Keratinocyte (primary cell): ENCODE results near the gene TNS3. TPM values are rescaled to one million over a fixed set of nuclear protein-coding genes. Genes with fewer than 3 reads are reported as not detected.

Experiments
- DNase-seq: peaks from one replicate; pipeline ENCODE4 v3.0.0-alpha.2; 2011; ENCODE audit warnings: low read depth, missing footprints, low spot score
- FAIRE-seq: peaks from 2 replicates; lab custom pipeline; 2011; peaks lifted over from hg19 to GRCh38; lab: Jason Lieb, UNC
- H2AFZ ChIP-seq: 2 replicates; pipeline ENCODE4 v1.6.0; 2012; ENCODE audit warnings: low read length, control low read depth, inconsistent platforms; ENCODE audit not compliant: control insufficient read depth
- H3K27ac ChIP-seq: 2 replicates; pipeline ENCODE4 v1.5.1; 2011; ENCODE audit warnings: low read length; ENCODE audit not compliant: control insufficient read depth, insufficient read depth
- H3K27me3 ChIP-seq: 3 replicates; pipeline ENCODE4 v1.6.0; 2011; ENCODE audit warnings: low read length; ENCODE audit not compliant: control insufficient read depth, insufficient read depth; ENCODE audit errors: extremely low read depth
- H3K36me3 ChIP-seq, 2 experiments: 2 replicates in 1 of 2; 3 replicates in 1 of 2; pipeline ENCODE4 v1.5.1; 2011; ENCODE audit warnings: low read length in 2 of 2, mild to moderate bottlenecking in 1 of 2; ENCODE audit not compliant: control insufficient read depth in 2 of 2, insufficient read depth in 2 of 2; ENCODE audit errors: extremely low read depth in 1 of 2
- H3K4me1 ChIP-seq: 3 replicates; pipeline ENCODE4 v1.5.1; 2011; ENCODE audit warnings: low read length; ENCODE audit not compliant: control insufficient read depth, insufficient read depth; ENCODE audit errors: extremely low read depth
- H3K4me2 ChIP-seq: 3 replicates; pipeline ENCODE4 v1.6.0; 2011; ENCODE audit warnings: low read depth, low read length; ENCODE audit not compliant: control insufficient read depth, insufficient read depth; ENCODE audit errors: extremely low read depth
- H3K4me3 ChIP-seq, 3 experiments: fragments of 200-600 bp in 1 of 3; sonication (generic) in 1 of 3; 2 replicates in 2 of 3; 3 replicates in 1 of 3; pipeline ENCODE4 v1.5.1; 2011 to 2016; ENCODE audit warnings: low read length in 3 of 3, mild to moderate bottlenecking in 3 of 3, control low read depth in 2 of 3, inconsistent platforms in 1 of 3, low read depth in 1 of 3, mixed read lengths in 1 of 3, mixed run types in 1 of 3, moderate library complexity in 1 of 3; ENCODE audit not compliant: control insufficient read depth in 2 of 3, insufficient read depth in 2 of 3; ENCODE audit errors: extremely low read depth in 1 of 3
- H3K79me2 ChIP-seq: 2 replicates; pipeline ENCODE4 v1.6.0; 2012; ENCODE audit warnings: low read length; ENCODE audit not compliant: control insufficient read depth, insufficient read depth
- H3K9ac ChIP-seq: 3 replicates; pipeline ENCODE4 v1.6.0; 2011; ENCODE audit warnings: low read length; ENCODE audit not compliant: control insufficient read depth, insufficient read depth; ENCODE audit errors: extremely low read depth
- H3K9me1 ChIP-seq: 3 replicates; pipeline ENCODE4 v1.6.0; 2011; ENCODE audit warnings: low read length; ENCODE audit not compliant: control insufficient read depth, insufficient read depth; ENCODE audit errors: extremely low read depth
- H3K9me3 ChIP-seq: 2 replicates; pipeline ENCODE4 v1.5.1; 2012; ENCODE audit warnings: low read depth, low read length; ENCODE audit not compliant: control insufficient read depth
- H4K20me1 ChIP-seq: 3 replicates; pipeline ENCODE4 v1.6.0; 2011; ENCODE audit warnings: low read length; ENCODE audit not compliant: control insufficient read depth, insufficient read depth; ENCODE audit errors: extremely low read depth
- EZH2 ChIP-seq: IDR thresholded peaks from one replicate; pipeline ENCODE4 v1.6.1; 2012; ENCODE audit warnings: inconsistent platforms, mild to moderate bottlenecking, low read length, moderate library complexity
- dilution Hi-C: fragments of 300-500 bp; cut with MboI; formaldehyde crosslinking; loops from one replicate; pipeline ENCODE4 v1.7.0; 2020; ENCODE audit warnings: low sequenced_read_pairs; ENCODE audit not compliant: extremely low pct_ligation_motif_present
- polyA plus RNA-seq, 5 experiments: library from polyadenylated mRNA; depleted of rRNA in 3 of 5; stranded (reverse) in 3 of 5; stranded (forward) in 1 of 5; unstranded in 1 of 5; fragments of >200 nt; gene quantifications; 1 replicate in 1 of 5; 2 replicates in 3 of 5; 3 replicates in 1 of 5; pipeline versions ENCODE4 v1.2.1 to v1.2.3, GENCODE V29; 2011 to 2012; ENCODE audit warnings: missing spikeins in 2 of 5, low read depth in 1 of 5, low replicate concordance in 1 of 5
- TF ChIP-seq, protein P1 (sequence below), 3 experiments: IDR thresholded peaks in 1 of 3; conservative IDR thresholded peaks in 1 of 3; optimal IDR thresholded peaks in 1 of 3; 2 replicates in 2 of 3; 3 replicates in 1 of 3; pipeline versions ENCODE3 to v1.5.1; 2011; ENCODE audit warnings: low read length in 3 of 3, mild to moderate bottlenecking in 3 of 3, moderate library complexity in 2 of 3, control low read depth in 1 of 3, inconsistent platforms in 1 of 3; ENCODE audit not compliant: insufficient read depth in 2 of 3; ENCODE audit errors: extremely low read depth in 1 of 3

Gene TNS3
- polyA plus RNA-seq, 1 donor (not counting 4 experiments of a cell fraction or from before 2014, with no cell fraction given): 3.9 TPM

DNA sequence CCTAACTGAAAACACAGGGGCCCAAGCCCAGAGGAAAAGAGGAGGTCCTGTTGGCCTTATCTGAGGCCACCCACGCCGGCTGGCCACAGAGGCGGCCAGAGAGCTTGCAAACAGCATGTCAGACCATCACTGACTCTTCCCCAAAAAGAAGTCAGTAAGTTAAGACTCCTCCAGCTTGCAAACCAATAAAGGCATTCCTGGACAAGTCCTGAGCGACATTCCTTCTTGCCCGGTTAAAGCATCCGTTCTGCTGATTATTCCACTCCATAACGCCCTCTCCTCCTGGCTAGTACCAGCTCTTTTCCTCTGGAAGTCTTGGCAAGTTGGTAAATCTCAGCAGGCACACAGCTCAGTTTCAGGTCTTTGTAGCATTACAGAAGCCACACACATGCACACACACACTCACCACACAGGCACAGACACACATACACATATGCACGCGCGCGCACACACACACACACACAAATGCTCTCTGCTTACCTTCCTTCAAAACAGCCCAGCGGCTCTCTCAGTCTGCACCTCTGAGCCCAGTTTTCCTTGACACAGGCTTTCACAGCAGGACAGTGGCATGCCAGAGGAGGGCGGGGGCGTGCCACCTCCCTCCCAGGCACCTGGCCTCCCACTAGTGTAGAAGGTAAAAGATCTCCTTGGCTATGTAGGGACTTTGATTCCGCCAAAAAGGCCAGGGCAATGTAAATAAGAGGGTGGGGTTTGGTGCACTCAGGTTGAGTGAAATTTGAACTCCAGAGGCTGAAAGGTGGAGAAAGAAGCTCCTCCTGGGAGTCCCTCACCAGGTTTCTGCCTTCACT, 201.4 kb downstream of the TNS3 start:
- Histone ChIP-seq H2AFZ (peak overlapping the region; percentile 42), H3K27ac (peak overlapping the region; percentile 47), H3K9ac (peak overlapping the region; percentile 39), H3K36me3 (no peaks in the 10 kb centered on the region), H3K4me1 (peaks cover 26% of the 10 kb centered on the region), H3K9me3 (no peaks in the 10 kb centered on the region), H3K9me1 (no peaks in the 10 kb centered on the region), H3K4me3 (peak overlapping the region in 2 of 3 experiments; percentile 18 to 47), H4K20me1 (no peaks in the 10 kb centered on the region), H3K79me2 (no peaks in the 10 kb centered on the region), H3K4me2 (peak overlapping the region; percentile 72), H3K27me3 (peaks cover 20% of the 10 kb centered on the region)
- TF ChIP-seq, protein P1, sequence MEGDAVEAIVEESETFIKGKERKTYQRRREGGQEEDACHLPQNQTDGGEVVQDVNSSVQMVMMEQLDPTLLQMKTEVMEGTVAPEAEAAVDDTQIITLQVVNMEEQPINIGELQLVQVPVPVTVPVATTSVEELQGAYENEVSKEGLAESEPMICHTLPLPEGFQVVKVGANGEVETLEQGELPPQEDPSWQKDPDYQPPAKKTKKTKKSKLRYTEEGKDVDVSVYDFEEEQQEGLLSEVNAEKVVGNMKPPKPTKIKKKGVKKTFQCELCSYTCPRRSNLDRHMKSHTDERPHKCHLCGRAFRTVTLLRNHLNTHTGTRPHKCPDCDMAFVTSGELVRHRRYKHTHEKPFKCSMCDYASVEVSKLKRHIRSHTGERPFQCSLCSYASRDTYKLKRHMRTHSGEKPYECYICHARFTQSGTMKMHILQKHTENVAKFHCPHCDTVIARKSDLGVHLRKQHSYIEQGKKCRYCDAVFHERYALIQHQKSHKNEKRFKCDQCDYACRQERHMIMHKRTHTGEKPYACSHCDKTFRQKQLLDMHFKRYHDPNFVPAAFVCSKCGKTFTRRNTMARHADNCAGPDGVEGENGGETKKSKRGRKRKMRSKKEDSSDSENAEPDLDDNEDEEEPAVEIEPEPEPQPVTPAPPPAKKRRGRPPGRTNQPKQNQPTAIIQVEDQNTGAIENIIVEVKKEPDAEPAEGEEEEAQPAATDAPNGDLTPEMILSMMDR (optimal IDR thresholded peaks at IDR 0.05 in 1 of 3, IDR thresholded peaks at IDR 0.05 in 1 of 3, conservative IDR thresholded peaks at IDR 0.05 in 1 of 3; ENCODE audit: extremely low read depth in 1 of 3, insufficient read depth in 2 of 3, low read length in 3 of 3): no peak
- no peak for TF ChIP-seq EZH2
- no peak for DNase-seq
- dilution Hi-C loops: no loop called here
- peak; percentile 76 for FAIRE-seq

DNA sequence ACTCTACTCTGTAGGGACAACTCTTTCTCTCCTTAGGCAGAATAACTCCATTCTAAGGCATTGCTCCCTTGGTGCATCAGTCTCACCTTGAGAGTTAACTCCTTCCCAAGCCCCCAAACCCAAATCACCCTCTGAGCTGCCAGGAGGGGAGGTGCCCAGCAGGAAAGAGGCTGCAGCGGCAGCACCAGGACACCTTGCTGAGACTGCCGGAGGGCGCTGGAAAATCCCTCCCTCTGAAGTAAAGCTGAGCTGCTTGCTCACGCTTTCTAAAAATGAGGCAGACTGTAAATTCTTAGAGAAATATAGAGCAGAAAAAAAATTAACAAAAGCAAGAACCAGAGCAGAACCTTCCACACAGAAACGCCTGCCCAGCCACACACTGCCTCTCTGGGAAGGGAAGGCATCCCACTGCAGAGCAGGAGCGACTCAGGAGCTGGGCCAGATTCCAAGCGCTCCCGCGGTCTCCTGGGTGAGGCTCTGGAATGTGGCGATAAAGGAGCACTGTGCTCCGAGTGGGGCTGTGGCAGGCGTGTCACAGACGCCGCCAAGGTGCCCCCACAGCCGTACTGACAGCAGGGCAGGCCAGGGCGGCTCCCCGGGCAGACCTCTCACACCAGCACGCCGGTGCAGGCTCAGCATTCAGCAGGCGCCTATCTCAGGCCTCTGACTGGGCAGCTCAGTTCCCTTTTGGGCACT, 202.1 kb downstream of the TNS3 start:
- Histone ChIP-seq H3K4me3 (peak overlapping the region in 2 of 3 experiments; percentile 18 to 47), H4K20me1 (no peaks in the 10 kb centered on the region), H3K9ac (peak overlapping the region; percentile 39), H3K9me3 (no peaks in the 10 kb centered on the region), H3K27me3 (peaks cover 28% of the 10 kb centered on the region), H3K4me1 (peaks cover 31% of the 10 kb centered on the region), H3K36me3 (no peaks in the 10 kb centered on the region), H3K4me2 (peak overlapping the region; percentile 72), H3K9me1 (no peaks in the 10 kb centered on the region), H3K27ac (peak overlapping the region; percentile 47), H2AFZ (peak overlapping the region; percentile 16), H3K79me2 (no peaks in the 10 kb centered on the region)
- dilution Hi-C loops: no loop called here
- DNase-seq (peak; percentile 40), FAIRE-seq (peak; percentile 66)
- TF ChIP-seq, protein P1 (optimal IDR thresholded peaks at IDR 0.05 in 1 of 3, IDR thresholded peaks at IDR 0.05 in 1 of 3, conservative IDR thresholded peaks at IDR 0.05 in 1 of 3; ENCODE audit: extremely low read depth in 1 of 3, insufficient read depth in 2 of 3, low read length in 3 of 3): no peak
- TF ChIP-seq EZH2: no peak
